NCI-H526 treated with DMSO at 0.1 percent for 48 hours (cell line): ENCODE results near the gene BBLN.

Source experiments
- DNase-seq: peaks from one replicate; lab custom pipeline; 2025; lab: John Stamatoyannopoulos, UW

The BBLN gene

DNA sequence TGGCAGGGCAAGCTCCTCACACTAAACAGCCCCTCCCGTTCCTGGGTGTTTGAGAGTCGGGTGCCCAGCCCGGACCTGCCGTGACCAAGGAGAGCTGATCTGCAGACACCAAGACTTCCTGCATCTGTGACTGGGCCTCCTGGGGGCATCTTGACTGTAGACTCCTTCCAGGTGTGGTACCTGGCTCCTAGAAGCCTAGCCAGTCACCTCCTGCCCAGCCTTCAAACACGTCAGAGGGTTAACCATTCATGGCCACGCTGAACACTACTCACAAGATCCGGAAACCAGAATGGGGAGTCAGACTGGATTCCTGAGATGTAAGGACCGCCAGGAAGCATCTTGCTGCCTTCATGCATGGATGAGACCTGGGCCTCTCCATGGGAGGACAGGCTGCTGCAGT, 14.5 kb upstream of the BBLN start:
- DNase-seq: no peak

DNA sequence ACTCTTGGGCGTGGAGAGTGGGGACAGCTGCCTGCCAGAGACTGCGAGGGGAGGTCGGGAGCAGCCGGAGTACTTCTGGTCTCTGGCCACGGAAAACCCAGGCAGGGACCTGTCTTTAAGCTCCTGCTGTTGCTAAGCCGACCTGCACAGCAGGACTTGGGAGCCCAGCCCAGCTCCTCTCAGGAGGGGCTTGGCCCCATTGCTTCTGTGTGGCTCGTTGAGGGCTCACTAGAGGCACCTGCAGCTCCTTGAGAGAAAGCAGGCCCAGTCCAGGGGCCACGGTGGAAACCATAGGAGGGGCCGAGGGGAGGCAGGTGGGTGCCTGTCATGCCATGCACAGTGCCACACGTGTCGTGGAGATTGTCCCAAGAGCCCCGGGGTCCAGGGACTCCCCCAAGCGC, 14.1 kb upstream of the BBLN start:
- no peak for DNase-seq

DNA sequence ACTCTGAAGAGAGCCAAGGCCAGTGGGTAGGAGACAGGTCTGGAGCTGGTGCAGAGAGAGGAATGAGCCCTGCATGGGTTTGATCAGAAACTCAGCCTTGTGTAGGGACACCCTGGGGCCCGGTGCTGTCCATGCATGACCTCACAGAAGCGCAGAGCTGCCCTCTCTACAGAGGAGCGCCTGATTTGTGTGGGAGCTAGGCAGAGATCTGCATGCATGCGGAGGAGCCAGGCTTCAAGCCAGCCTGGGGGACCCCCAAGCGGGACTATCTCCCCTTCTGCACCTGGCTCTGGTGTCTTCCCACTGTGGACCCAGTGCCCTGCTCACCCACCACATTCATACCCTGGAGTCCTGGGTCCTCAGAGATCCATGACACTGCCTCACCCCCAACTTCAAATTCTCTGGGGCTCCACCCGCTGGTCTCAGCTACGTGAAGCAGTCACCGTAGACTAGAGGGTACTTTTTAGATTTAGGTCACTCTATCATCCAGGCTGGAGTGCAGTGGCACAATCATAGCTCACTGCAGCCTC, 13.4 kb upstream of the BBLN start:
- no peak for DNase-seq

DNA sequence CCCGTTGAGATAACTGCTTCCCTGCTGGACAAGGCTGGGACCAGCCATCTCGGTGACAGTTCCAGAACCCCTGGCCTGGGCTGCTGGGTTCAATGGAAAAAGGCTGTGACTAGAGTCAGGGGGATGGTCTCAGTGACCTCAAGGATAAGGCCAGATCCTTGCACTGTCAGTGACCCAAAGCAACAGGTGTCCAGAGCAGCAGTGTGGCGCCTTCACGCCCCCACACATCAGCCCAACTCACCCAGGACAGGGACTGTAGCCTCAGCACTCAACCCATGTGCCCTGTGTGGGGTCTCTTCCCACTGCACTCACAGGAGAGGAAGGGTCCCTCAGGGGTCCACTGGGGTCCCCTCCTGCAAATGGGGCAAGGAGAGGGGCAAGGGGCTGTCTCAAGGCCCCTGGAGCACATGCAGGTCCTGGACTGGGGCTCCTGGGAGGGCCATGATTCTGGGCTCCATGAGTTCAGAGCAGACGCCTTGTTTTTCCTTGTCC, 11.5 kb upstream of the BBLN start:
- DNase-seq: no peak

DNA sequence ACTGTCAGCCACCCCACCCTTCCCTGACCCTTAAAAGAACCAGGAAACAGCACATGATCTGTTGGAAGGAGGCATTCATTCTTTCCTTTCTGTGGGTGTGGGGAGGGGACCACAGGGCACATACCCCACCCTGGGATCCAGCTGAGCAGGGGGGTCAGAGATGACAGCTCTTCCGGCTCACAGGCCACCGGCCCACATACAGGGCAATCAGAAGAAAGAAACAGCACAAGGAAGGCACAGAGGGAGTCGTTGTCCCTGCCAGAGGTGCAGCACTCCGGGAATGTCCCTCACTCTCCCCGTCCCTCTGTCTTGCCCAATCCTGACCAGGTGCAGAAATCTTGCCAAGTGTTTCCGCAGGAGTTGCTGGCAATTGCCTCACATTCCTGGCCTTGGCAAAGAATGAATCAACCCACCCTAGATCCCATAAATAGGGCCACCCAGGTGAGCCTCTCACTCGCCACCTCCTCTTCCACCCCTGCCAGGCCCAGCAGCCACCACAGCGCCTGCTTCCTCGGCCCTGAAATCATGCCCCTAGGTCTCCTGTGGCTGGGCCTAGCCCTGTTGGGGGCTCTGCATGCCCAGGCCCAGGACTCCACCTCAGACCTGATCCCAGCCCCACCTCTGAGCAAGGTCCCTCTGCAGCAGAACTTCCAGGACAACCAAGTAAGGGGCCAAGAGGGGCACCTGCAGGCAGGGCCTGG, 10.9 kb upstream of the BBLN start, which contains the start of gene LCN2:
Gene LCN2, plus strand, starts transcription at position 453 of the 701 bp plus-strand sequence. Its CDS starts 73 bp downstream, at position 526.
- DNase-seq: no peak

DNA sequence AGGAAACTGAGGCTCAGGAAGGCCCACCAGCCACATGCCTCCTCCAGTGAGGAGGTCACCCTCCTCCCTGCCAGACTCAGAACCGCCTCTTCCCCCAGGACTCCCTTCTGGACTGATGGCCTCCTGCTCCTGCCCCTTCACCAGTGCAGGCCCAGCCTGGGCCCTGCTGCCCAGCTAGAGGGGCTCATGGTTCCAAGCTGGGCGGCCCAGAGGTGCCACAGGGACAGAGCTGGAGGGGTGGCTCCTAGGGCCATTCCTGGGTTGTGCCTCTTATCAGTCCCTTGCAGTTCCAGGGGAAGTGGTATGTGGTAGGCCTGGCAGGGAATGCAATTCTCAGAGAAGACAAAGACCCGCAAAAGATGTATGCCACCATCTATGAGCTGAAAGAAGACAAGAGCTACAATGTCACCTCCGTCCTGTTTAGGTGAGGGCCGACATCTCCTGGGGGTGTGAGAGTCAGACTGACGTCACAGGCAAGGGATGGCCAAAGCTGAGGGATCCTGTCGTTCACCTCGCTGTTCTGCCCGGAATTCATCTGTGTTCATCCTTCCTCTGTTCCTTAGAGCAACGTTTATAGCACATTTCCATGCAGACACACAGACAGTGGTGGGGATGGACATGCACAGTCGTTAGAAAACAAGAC, 10.0 kb upstream of the BBLN start:
- DNase-seq: no peak

DNA sequence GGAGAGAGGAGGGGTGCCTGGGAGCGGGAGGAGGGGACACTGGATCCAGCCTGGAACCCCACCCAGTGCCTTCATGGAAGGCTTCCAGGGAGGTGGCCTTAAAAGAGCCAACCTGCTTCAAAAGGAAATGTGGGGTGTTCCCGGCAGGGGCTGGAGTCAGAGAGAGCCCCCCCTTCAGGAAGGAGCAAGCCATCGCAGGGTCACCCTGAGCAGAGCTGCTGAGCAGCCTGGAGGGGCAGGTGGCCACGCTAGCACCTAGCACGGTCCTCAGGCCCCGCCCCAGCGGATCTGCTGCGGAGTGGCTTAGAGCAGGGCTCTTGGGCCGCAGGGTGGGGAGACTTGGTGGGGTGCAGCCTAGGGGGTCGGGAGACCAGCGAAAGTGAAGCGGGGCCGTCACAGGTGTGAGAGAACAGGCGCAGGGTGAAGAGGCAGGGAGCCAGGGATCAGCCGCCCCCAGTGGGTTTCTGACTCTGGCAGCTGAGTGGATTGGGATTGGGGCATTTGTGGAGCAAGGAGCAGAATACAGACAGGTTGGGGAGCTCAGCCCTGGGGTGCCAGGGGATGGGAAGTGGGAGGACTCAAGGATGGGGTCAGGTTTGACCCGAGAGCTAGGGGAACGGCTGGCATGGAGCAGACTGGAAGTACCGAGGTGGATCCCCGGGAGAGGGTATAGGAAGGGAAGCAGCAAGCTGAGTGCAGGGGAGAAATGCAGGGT, 9.3 kb upstream of the BBLN start:
- DNase-seq: no peak

DNA sequence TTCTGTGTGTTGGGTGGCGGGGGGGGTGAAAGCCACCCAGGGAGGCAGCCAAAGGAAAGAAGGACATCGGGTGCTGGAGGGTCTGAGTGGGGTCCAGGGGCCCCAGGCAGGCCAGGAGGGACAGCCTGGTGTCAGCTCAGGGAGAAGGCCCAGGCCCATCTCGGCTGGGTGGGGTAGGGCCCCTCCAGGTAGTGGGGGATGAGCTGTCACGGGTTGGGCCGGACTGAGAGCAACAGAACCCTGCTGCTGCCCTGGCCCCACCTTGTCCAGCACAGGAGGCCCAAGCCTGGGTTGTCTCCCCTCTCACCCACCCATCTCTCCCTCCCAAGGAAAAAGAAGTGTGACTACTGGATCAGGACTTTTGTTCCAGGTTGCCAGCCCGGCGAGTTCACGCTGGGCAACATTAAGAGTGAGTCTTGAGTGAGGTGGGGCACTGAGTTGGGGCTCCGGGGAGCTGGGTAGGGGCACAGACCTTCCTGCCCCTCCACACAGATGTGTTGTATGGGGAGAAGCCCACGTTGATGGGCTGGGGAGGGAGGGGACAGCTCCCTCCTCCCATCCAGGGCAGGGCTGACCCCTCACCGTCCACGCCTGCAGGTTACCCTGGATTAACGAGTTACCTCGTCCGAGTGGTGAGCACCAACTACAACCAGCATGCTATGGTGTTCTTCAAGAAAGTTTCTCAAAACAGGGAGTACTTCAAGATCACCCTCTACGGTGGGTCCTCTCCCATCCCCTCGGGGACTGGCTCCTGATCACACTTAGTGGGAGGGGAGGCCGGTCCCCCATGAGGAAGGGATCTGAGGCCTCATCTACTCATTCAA, 8.5 kb upstream of the BBLN start:
- no peak for DNase-seq

DNA sequence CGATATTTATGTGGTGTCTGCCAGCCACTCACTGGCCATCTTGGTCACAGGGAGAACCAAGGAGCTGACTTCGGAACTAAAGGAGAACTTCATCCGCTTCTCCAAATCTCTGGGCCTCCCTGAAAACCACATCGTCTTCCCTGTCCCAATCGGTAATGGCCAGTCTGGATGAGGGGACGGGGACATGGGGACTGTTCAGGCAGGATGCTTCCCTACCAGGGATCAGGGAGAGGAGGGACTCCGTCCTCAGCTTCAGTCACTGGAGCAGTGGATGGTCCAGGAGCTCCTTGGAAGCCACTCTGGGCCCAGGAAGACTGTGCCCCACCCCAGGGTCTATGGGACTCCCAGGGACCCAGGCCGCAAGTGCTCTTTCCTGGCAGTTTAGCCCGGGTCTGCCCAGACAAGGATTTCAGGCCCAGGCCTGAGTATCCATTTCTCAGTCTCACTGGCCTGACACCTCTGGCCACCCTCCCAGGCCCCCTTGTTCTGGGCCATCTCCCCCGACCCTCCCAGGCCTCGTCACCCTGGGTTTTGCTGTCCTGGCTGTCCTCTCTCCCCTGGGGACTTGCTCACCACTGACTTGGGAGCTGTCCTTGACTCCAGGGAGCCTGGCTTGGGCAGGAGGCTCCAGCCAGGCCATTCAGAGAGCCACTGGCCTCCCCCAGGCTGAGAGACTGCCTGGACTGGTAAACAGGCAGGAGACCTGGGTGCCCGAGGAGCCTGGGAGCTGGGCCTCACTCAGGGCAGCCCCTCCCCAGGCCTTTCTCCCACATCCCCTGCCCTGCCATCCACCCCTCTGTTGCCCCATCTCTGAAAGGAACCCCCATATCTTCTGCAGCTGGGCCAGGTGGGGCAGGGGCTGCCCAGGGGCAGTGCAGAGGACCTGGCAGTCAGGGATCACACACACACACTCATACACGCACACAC, 7.7 kb upstream of the BBLN start:
- no peak for DNase-seq

DNA sequence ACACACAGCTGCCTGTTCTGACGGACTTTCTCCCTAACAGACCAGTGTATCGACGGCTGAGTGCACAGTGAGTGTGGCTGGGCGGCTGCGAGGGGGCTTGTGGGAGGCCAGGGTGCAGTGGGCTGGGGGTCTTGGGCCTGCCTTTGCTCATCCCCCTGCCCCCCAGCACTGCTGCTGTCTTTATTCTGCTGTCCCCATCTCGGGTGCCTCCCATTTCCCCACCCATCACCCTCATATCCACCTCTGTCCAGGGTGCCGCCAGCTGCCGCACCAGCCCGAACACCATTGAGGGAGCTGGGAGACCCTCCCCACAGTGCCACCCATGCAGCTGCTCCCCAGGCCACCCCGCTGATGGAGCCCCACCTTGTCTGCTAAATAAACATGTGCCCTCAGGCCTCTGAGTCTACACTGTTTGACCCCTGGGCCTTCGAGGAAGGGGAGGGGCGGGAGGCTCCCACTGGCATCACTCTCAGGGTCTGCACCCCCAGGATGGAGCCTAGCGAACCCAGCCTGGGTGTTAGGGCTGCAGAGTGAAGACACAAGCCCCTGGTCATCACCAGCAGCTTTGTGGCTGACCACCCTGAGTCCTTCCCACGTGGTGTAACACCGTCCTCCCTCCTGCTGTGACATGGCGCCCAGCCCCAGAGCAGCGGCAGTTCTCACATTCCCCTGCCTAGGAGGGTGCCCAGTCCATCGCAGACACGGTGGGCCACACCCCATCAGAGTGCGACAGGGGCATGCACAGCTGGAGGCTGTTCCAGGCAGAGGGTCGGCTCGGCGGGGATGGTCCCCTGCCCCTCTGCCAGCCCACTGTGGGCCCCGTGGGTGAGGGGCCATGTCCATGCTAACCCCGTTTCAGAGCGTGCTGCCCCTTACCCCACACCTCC, 6.8 kb upstream of the BBLN start:
- DNase-seq: no peak

DNA sequence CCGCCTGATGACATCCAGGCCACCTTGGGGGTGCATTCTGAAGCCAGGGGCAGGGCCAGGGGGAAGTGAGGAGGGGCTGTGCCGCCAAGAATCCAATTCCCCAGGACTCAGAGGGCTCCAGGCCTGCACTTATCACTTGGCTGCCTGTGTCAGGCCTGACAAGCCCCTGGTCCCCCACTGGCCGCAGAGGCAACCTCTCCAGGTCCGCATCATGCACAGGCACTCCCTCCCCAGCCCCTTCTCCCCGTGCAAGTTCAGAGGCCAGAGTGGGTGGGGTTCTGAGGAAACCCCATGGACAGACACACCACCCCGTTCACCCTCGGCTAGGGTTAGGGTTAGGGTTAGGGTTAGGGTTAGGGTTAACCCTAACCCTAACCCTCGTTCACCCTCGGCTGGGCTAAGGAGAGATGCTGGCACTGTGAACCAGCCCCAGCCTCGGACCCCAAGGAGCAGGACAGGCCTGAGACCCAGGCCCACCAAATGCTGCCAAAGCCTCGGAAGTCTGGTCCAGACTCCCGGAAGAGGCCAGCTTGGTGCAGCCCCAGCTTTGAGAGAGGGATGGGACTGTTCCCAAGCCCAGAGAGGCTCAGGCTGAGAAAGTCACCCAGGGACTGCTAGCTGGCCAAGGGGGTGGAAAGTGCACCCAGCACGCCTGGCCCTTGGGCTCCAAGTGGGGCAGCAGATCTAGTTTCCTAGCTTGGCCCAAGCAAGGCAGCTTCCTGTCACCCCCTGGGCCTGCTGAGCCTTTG, 5.9 kb upstream of the BBLN start:
- DNase-seq: no peak

DNA sequence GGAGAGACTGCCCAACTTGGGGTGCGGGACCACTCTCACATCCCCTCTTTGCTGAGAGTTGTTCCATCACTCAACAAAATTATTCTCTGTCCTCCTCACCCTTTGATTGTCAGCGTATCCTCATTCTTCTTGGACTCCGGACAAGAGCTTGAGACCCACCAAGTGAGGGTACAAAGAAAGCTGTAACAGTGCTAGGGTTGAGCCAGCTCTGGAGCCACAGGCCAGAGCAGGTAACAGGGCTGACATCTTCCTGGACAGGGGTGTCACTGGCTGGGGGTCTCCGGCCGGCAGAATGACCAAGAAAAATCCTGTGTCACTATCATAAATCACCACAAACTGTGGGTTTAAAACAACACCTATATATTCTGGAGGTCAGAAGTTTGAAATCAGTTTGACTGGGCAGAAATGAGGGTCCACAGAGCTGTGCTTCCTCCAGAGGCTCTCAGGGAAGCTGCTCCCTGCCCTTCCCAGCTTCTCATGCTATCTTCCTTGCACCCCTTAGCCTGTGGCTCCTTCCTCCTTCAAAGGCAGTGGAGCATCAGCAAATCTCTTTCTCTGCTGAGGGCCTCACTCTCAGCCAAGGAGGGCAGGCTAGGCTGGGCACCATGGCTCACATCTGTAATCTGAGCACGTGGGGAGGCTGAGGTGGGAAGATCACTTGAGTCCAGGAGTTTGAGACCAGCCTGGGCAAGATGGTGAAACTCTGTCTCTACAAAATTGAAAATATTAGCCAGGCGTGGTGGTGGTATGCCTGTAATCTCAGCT, 4.1 kb upstream of the BBLN start:
- DNase-seq: no peak

DNA sequence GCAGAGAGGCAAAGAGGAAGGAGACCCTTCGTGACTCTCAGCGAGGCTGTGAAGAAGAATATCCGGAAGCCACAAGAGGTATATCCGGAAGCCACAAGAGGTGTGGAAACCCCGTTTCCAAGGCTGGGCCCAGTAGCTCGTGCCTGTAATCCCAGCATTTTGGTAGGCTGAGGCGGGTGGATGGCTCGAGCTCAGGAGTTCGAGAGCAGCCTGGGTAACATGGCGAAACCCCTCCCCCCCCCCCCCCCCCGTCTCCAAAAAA, 612 bp upstream of the BBLN start:
- no peak for DNase-seq

DNA sequence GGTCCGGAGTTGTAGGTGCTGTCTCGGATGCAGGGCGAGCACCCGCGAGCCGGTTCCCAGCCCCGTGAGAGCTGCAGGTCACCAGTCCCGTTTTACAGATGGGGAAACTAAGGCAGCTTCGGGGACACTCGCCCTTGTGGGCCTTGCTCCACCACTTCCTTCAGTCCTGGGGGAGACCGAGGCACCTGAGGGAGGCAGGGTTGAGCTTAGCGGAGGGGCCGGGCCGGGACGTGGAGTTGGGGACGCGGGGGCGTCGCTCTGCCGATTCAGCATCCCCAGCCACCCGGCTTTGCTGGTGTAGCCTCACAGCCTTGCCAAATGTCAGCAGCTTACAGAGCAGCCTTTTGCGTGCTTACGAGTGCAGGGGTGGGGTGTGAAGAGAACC, 530 bp downstream of the BBLN start:
- no peak for DNase-seq

DNA sequence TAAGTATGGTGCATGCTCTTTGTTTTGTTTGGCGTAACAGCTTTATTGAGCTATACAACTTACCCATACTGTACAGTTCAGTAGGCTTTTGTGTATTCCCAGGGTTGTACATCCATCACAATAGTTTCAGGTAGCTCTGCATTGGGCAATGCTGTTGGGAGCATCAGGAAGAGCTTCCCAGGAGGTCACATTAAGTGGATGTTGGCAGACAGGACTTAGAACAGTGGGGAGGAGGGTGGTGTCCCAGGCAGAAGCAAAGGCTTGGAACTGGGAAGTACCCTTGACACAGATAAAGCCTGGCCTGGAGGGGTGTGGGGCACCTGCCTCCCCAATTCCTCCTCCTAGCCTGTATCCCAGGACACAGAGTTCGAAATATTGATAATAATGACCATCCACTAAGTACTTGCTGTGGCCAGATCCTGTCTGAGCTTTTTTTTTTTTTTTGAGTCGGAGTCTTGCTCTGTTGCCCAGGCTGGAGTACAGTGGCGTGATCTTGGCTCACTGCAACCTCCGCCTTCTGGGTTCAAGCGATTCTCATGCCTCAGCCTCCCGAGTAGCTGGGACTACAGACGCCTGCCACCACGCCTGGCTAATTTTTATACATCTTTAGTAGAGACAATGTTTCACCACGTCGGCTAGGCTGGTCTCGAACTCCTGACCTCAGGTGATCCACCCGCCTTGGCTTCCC, 1.3 kb downstream of the BBLN start:
- no peak for DNase-seq

DNA sequence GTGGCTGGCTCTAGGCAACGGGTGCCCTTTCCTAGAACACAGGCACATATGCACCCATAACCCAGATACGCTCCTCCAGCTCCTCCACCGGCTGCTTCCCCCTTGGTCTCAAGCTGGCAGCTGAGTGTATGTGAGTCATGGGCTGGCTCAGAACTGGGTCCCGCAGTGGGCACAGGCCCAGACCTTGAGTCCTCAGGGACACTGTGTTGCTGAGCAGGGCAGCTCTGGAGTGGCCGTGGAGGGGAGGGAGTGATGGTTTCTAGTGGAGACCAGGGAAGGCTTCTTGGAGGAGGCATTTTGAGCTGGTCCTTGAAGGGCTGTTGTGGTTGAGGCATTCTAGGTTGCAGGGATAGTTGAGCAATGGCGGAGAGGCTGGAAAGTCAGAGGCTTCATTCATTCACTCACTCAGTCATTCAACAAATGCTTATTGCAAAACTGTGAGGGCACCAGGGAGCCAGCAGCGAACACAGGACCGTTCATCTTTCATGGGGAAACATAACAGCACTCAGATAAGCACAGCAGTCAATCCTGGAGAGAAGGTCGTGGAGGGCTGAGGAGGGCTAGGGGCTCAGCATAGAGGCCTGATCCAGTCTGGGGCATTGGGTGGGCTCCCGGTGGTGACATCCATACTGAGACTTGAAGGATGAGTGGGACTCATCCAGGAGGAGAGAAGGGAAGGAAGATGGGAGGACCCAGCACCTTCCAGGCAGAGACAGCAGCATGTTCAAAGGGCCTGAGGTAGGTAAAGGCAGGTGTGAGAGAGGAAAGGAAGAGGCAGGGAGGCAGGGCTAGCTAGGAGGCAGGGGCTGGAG, 2.4 kb downstream of the BBLN start:
- no peak for DNase-seq

DNA sequence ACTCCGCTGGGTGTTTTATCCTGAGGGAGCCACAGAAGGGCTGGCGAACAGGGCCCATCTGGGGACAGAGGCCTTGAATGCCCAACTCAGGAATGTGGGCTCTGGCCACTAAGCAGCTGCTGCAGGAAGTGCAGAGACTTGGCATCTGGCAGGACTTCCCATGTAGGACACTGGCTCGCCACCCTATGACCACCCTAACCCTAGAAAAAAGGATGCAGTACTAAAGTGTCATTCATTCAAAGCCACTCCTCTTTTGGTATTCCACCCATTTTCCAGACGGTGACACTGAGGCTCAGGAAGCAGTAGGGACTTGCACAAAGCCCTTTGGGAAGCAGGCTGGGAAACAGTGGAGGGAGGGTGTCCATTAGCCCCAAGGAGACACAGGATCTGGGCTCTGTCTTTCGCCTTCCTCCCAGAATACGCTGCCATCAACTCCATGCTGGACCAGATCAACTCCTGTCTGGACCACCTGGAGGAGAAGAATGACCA, 3.0 kb downstream of the BBLN start:
- no peak for DNase-seq
